ENCODE measurements around the gene IKBKG. TPM values are rescaled to one million over a fixed set of nuclear protein-coding genes. Genes with fewer than 3 reads are reported as not detected.
"Not testable (repeated sequence)": the region's sequence is repeated elsewhere in the genome, so short reads cannot be mapped to it uniquely, and the experiment has no call there.

IKBKG gene
- total RNA-seq, 1 donor from 2014 or later: 29.8 TPM

GRCh38 chrX:154525606-154526490 lies 21.6 kb upstream of the IKBKG start:
- DNase-seq (ENCODE audit: low spot score): no peak

GRCh38 chrX:154526901-154527675 lies 20.3 kb upstream of the IKBKG start:
- DNase-seq (ENCODE audit: low spot score): no peak

GRCh38 chrX:154529206-154529612 lies 18.2 kb upstream of the IKBKG start:
- DNase-seq (ENCODE audit: low spot score): no peak

- no peak for DNase-seq (ENCODE audit: low spot score)
Measured at GRCh38 chrX:154530286-154530685, 17.1 kb upstream of the IKBKG start.

- DNase-seq (ENCODE audit: low spot score): no peak
Measured at GRCh38 chrX:154531626-154532025, 15.8 kb upstream of the IKBKG start.

- DNase-seq (ENCODE audit: low spot score): no peak
Measured at GRCh38 chrX:154532690-154533089, 14.7 kb upstream of the IKBKG start.

GRCh38 chrX:154534526-154535322 lies 12.7 kb upstream of the IKBKG start:
- peak; percentile 97 for DNase-seq (ENCODE audit: low spot score)

GRCh38 chrX:154535892-154536291 lies 11.5 kb upstream of the IKBKG start:
- DNase-seq (ENCODE audit: low spot score): no peak

- no peak for DNase-seq (ENCODE audit: low spot score)
Measured at GRCh38 chrX:154539077-154539476, 8.3 kb upstream of the IKBKG start.

GRCh38 chrX:154540365-154540764 lies 7.1 kb upstream of the IKBKG start:
- DNase-seq (ENCODE audit: low spot score): not testable (repeated sequence)

- DNase-seq (ENCODE audit: low spot score): no peak
Measured at GRCh38 chrX:154540897-154541535, 6.4 kb upstream of the IKBKG start.

- DNase-seq (ENCODE audit: low spot score): no peak
Measured at GRCh38 chrX:154541589-154541895, 5.9 kb upstream of the IKBKG start.

- no peak for DNase-seq (ENCODE audit: low spot score)
Measured at GRCh38 chrX:154541896-154542722, 5.3 kb upstream of the IKBKG start.

GRCh38 chrX:154542723-154543424 lies 4.5 kb upstream of the IKBKG start:
- DNase-seq (ENCODE audit: low spot score): no peak

- no peak for DNase-seq (ENCODE audit: low spot score)
Measured at GRCh38 chrX:154545673-154546274, 1.6 kb upstream of the IKBKG start.

- DNase-seq (ENCODE audit: low spot score): no peak
Measured at GRCh38 chrX:154546354-154547244, 821 bp upstream of the IKBKG start, which contains the start of gene G6PD. G6PD (minus strand) TSS chrX:154546846; CDS start chrX:154546155, 691 bp downstream.

- no peak for DNase-seq (ENCODE audit: low spot score)
Measured at GRCh38 chrX:154548028-154548316, 552 bp downstream of the IKBKG start.

GRCh38 chrX:154549766-154550165 lies 2.3 kb downstream of the IKBKG start:
- DNase-seq (ENCODE audit: low spot score): no peak
